Measurements from ENCODE around the gene CASP10.

The CASP10 gene

DNA sequence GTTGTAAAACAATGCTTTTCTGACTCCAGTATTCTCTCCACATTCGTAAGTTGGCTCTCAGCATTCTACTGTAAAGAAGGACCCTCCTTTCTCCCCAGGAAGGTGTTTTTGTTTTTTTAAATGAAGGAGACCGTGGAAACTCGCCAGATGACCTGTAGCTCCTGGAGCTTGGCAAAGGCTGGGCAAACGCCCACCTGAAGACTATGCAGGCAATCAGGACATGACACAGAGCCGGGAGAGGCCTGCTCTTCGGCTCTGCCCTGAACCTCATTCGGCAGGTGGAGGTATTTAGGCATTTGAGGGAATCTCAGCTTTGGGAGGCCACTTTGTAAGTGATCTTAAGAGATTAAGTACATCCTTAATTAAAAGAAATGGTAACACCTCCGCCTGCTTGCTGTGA lies 17.4 kb downstream of the CASP10 start:
- no peak for DNase-seq

DNA sequence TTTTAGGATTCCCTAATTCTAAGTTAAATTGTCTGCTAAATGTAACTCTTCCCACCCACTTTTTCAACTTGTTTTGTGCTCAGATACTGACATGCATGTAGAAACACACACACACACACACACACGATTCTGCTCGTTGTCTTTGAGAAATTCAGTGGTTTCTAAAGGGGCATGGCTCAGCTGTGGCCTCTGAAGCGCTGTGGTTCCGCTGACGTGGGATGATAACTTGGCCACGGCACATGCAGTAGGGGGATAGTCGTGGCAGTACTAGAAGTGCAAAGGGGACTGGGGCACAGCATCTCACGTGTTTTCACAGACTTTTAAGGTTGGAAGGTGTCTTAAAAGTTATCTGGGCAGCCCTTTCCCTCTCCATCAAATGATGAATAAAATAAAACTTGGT lies 18.4 kb downstream of the CASP10 start:
- no peak for DNase-seq

DNA sequence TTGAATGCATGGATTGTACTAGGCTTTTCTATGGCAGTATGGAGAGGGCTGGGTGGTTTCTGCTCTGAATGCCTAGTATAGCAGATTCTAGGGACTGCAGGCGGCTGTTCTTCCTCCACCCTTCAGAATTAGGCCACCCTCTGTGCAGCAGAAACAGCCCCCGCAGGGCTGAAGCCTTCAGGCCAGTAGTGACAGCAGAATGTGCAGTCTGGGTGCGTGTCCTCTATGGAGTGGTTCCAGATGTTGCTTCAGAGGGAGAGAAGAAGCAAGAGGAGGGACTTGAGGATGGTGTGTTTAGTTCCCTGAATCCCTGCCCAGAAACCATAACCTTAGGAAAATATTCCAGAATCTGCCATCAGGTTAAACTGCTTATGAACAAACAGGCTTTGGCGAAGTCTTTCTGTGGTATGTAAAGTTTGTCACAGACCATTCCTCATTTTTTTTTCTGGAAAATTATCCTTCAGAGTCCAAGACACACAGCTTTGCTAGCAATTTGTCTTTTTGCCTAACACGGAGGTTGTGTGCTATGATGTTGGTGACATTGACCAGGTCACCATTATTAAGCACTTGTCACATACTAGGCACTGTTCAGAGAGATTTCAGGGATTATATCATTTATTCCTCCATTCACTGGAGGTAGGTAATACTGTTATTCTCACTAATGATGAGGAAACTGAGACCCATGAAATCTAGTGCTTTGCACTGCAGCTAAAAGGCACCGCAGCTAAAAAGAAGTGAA lies 21.1 kb downstream of the CASP10 start:
- DNase-seq = no peak

DNA sequence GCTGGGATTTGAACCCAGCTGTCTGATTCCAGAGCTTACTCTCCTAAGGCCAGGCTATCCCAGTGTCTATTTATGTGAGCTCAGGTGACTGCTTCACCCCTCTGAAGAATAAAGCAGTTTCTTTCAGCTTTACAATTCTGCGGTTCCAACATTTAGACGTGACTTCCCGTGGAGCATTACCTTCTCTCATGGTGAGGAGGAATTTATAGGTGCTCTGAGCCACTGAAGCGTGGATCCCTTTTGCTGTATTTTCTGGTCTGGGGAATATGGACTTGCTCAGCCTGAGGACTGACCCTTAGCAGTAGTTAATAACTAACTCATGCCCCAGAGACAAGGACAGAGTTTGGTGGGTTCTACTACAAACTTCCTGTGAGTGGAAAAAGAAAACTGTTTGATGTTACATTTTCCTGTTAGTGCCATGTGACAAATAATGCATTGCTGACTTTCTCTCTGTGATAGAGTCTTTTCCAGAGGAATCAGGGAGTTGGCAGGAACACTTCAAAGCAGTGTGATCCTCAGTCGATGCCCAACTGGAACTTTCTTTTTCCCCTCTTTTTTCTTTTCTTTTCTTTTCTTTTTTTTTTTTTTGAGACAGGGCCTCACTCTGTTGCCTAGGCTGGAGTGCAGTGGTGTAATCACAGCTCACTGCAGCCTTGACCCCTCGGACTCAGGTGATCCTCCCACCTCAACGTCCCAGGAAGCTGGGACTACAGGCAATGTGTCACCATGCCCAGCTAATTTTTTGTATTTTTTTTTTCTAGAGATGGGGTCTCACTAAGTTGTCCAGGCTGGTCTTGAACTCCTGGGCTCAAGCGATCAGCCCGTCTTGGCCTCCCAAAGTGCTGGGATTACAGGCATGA lies 21.9 kb downstream of the CASP10 start:
- no peak for DNase-seq

DNA sequence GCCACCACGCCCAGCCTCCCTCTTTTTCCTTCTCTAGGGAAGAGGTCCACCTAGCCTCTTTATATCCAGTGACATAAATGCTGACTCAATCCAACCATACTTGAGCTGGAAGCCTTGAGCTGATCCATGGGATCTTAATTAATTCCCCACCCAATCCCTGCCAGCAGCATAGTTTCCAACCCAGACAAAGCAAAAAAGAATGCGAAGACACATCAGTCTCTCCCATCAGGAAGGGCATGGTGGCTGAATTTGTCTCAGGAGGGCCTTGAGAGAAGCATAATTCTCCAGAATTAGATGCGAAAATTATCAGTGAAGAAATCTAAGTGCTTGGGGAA lies 22.5 kb downstream of the CASP10 start:
- DNase-seq = no peak

DNA sequence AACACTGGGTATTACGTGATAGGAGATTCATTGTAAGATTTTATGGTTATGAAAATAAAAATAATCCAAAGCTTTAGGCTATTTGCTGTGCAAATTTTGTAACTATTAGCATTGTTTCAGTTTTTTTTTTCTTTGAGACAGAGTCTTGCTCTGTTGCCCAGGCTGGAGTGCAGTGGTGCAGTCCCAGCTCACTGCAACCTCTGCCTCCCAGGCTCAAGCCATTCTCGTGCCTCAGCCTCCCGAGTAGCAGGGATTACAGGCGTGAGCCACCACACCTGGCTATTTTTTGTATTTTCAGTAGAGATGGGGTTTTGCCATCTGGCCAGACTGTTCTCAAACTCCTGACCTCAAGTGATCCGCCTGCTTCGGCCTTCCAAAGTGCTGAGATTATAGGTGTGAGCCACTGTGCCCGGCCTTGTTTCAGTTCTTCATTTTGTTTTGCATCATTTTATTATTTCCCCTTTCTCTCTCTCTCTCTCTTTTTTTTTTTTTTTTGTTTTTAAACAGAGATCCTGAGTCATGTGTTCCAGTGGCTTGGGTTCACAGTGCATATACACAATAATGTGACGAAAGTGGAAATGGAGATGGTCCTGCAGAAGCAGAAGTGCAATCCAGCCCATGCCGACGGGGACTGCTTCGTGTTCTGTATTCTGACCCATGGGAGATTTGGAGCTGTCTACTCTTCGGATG lies 25.8 kb downstream of the CASP10 start:
- no peak for DNase-seq

DNA sequence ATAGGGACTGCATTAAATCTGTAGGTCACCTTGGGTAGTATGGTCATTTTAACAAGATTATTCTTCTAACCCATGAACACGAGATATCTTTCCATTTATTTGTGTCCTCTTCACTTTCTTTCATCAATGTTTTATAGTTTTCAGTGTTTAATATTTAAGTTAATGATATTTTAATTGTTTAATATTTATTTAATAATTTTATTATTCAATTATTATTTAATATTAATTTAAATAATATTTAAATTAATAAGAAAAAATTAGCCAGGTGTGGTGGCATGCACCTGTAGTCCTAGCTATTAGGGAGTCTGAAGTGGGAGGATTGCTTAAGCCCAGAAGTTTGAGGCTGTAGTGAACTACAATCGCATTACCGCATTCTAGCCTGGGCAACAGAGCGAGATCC lies 33.0 kb downstream of the CASP10 start:
- DNase-seq = no peak

DNA sequence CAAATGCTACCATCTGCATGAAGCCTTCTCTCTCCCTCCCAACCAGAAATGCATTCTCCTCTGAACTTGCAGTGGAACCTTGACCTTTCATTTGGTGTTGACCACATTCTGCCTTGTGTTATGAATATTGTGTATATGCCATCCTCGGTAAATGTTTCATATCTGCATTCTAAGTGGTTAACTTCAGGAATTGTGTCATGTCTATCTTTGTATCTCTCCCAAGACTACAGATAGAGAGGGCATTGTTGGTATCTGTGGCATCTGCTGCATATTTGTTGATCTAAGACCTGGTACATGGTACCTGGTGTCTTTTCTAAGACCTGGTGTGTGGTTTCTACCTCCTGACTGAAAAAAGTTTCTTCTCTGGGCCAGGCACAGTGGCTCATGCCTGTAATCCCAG lies 34.0 kb downstream of the CASP10 start:
- DNase-seq = no peak

DNA sequence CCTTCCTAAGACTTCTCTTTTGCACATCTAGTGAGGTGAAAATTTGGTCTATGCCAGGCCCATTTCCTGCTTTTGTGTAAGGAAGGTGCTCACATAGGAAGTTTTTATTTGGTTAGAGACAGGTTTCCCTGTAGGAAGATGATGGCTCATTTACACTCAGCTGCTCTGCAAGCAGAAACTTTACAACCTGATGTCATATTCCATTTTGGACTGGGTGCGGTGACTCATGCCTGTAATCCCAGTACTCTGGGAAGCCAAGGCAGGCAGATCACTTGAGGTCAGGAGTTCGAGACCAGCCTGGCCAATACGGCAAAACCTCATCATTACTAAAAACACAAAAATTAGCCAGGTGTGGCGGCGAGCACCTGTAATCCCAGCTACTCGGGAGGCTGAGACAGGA lies 35.8 kb downstream of the CASP10 start:
- DNase-seq = no peak

DNA sequence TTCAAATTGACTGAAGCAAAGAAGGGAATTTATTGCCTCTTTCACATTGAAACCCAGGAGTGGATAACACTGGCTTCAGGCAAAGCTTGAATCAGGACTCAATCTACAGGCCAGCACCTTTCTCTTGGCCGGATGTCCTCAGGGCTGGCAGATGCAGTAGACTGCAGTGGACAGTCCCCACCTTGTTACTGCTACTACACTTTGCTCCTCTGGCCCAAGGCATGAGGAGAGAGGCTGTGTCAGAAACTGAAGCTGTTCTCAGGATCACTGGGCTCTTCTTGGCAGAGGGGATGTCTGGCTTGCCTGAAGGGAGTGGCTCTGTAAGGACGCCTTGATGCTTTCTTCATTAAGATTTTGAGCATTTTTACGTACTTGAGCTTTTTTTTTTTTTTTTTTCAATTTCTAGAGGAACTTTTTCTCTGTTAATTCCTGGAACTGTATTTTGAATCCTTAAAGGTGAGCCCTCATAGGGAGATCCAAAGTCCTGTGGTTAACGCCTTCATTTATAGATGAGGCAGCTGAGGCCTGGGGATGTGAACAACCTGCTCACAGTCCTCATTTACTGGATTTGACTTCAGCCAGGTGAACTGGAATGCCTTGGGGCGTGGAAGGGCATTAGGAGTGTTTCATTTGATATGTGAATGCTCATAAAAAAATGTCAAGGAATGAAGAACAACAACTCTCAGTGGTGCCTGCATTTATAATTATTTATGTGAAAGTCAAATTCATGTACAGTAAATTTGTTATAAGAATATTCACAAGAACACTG lies 36.6 kb downstream of the CASP10 start:
- DNase-seq = no peak

DNA sequence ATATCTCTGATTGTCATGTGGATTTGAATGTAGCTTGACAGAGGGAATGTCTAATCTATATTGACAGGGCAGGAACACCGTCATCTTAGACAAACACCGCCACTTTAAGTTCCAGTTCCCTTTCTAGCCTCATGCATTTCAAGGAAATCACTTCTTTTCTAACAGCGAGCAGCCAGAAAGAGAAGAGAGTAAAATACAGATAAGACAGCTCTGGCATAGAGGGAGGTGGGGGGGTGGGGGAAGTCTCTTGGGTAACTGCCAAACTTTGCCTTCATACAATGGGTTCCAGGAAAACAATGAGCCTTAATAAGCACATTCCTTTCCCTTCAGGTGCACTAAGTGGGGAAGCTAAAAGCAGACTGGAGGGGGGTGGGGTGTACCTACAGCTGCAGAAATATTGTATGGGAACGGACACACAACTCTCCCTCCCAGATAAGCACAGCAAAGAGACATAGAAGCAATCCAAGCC lies 37.2 kb downstream of the CASP10 start:
- DNase-seq = no peak

DNA sequence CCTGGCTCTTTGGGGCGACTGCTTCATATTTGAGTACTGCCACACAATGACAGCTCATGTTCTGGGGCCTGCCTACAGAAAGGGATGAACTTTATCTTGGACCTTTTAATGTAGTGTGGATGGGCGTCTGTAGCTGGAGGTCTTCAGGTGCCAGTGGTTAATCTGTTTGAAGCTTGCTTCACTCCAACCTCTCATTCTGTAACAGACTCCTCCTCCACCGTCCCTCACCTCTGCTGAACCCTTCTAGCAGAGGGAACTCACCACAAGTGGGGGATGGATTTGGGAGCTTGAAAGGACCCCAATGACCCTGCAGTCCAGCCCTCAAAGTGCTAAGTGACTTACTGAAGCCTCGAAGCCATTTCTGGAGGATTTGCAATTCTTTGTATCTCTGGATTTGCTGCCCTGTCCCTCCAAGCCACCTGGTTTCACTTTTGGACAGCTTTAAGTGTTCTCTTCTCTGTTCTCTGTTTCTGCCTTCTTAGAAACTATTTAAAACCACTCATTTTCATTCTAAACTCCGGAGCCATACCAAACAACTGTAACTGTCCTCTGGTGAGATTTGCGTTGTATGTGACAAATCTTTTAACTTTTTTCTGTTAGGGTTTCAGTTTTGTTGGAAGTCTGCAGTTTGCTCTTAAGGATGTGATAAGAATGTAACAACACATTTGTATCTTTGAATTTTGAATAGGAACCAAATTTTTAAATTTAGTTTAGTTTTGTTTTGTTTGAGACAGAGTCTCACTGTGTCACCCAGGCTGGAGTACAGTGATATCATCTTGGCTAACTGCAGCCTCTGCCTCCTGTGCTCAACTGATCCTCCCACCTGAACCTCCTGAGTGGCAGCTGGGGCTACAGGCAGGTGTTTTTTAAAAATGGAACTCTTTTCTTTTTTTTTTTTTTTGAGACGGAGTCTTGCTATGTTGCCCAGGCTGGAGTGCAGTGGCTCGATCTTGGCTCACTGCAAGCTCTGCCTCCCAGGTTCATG lies 40.4 kb downstream of the CASP10 start:
- no peak for DNase-seq

DNA sequence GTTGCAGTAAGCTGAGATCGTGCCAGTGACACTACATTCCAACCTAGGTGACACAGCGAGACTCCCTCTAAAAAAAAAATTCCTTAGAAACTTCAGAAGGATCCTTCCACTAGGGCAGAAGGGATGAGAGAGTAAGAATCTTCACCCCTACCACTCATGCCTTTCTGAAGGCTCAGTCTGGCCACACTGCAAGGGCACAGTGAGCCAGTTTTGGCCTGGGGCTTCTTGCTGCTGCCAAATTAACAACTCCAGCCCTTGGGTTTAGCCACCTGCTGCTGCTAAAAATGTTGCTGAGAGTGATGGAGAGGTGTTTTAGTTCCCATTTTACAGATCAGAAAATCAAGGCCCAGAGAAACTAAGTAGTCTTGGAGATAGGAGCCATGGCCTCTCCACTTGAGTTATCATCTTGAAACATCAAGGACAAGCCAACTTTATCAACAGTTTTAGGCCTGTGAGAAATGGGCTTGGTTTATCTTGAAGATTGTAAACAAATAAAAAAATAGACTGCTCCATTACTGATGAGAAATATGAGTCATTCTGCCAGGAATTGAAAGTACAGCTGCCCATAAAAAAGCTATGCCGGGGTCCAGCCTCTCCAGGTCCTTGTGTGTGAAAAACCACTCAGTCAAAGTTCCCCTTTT lies 45.5 kb downstream of the CASP10 start:
- DNase-seq = no peak

DNA sequence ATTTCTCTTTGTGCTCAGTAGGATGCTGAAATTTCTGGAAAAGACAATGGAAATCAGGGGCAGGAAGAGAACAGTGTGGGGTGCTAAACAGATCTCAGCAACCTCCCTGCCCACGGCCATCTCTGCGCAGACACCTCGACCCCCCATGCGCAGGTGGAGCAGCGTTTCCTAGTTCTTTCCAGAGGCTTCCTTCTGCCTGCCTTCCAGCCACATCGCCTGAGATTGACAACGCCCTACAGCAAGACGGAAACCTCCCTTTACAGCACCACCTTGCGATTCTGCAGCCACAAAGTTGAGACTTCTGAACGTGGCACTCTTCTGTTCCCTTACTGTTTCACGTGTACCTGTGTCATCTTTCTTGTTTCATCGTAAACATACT lies 46.0 kb downstream of the CASP10 start:
- no peak for DNase-seq

DNA sequence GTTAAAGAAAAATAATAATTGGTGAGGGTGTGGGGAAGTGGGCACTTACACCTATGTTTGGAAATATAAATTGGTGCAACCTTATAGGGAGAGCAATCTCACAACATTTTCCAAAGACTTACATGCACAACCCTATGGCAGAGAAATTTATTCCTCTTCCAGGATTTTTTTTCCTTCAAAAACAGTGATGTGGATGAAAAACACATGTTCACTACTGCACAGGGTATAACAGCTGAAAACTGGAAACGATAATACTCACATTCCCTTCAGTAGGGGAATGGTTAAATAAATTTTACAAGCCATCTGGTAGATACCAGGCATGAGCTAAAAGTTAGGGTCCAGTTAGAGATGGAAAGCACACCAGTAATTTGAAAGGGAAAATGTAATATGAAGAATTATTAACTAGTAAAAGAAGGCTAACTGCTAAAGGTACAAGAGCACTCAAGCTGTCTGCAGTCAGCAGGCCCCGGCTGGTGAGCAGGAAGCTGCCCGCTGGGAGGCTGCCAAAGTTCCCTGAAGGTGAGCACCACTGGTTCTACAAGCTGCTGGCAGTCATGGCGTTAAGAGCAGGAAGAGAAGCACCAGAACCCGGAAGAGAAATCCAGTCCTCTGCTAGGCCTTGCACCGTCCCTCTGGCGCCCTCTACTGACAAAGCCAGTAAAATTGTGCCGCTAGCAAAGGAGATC lies 49.0 kb downstream of the CASP10 start:
- peak; percentile 81 for DNase-seq

DNA sequence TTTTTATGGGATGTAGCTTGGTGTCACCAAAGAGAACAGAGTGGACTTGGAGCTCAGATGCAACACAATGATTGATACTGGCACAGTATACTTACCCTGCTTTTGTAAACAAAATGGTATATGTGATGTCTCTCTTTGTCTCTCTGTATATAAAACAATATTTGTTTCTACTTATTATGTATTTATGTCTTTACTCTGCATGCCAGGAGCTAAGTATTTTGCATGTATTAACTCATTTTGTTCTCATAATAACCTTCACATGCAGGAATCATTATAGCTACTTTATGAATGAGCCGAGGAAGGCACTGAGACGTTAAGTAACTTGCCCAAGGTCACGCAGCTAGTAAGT lies 49.5 kb downstream of the CASP10 start:
- no peak for DNase-seq

DNA sequence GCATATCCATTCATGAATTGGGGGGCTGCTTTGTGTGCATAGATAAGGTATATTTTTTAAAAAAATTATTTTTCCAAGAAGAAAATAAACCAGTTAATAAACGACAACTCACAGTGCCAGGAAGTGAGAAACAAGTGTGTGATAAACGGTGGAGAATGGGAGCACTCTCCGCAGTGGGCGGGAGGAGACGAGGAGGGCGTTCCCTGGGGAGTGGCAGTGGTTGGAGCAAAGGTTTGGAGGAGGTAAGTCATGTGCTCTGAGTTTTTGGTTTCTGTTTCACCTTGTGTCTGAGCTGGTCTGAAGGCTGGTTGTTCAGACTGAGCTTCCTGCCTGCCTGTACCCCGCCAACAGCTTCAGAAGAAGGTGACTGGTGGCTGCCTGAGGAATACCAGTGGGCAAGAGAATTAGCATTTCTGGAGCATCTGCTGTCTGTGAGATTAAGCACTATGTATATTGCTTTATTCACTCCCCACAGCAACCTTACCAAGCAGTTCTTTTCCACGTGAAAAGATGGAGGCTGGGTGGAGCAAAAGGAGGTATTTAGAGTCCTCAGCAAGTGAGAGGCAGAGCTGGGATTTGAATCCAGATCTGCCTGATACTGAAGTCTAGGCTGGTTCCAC lies 50.4 kb downstream of the CASP10 start:
- DNase-seq = peak; percentile 85

DNA sequence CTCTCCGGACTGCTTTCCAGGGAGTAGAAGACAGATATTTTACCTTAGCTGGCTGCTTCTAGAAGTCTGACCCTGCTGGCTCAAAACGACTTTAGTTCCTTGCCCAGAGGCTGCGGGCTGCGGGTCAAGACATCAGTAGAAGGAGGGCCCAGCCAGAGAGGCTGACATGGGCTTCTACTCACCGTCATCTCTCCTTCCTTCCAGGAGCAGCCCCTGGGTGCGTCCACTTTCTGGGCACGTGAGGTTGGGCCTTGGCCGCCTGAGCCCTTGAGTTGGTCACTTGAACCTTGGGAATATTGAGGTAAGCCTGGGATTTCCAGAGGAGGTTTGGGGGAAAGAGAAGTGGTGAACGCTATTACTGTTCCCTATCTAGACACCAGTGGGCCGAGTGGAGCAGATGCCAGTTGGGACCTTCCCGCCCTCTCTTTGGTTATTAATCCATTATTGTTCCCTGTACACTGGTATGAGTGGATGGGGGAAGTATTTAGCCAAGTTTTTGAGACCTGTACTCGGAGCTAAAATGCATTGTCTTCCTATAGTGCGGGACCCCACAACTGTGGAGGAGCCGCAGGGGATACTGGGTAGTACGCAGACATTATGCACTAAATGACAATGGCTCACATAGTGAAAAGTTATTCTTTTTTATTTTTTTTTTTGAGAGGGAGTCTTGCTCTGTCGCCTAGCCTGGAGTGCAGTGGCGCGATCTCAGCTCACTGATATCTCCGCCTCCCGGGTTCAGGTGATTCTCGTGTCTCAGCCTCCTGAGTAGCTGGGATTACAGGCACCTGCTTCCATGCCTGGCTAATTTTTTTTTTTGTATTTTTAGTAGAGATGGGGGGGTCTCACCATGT lies 51.1 kb downstream of the CASP10 start:
- DNase-seq = no peak

DNA sequence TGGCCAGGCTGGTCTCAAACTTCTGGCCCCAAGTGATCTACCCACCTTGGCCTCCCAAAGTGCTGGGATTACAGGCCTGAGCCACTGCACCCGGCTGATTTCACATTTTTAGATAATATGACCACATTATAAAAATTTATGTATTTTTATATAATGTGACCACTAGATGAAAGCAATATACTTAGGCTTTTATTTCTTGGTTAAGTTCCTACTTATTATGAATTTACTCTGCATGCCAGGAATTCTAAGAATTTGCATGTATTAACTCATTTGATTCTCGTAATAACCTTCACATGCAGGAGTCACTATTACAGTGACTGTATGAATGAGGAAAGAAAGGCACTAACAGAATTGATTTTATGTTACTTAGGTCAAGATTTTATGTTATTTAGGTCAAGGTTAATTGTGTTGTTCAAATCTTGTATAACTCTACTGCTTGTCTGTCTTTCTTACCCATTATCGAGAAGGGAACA lies 51.8 kb downstream of the CASP10 start:
- DNase-seq = no peak
